Measurements from ENCODE around the gene DEFB112.

Gene DEFB112

GRCh38 chr6:50087231-50087954 lies 37.7 kb upstream of the DEFB112 start:
- Histone ChIP-seq H3K4ac (ENCODE audit: low read depth in 1 of 2, low read length in 2 of 2) (no peak overlapping the region), H4K91ac (ENCODE audit: low read length) (no peak overlapping the region), H4K8ac (ENCODE audit: low read length) (no peak overlapping the region), H3K27me3 (ENCODE audit: control insufficient read depth in 1 of 2, insufficient read depth in 1 of 2, low read length in 2 of 2) (no peaks in the 10 kb centered on the region), H2AK5ac (ENCODE audit: low read length, severe bottlenecking) (no peak overlapping the region), H3K18ac (ENCODE audit: low read depth in 1 of 2, low read length in 2 of 2) (no peak overlapping the region), H3K14ac (ENCODE audit: low read length in 2 of 2) (no peak overlapping the region), H3K27ac (ENCODE audit: low read length, poor library complexity, severe bottlenecking) (peak overlapping the region; percentile 60), H3K36me3 (ENCODE audit: control insufficient read depth in 1 of 2, insufficient read depth in 2 of 2, low read depth in 1 of 2, low read length in 2 of 2) (no peaks in the 10 kb centered on the region), H2AFZ (ENCODE audit: low read depth, low read length) (no peak overlapping the region), H3K4me1 (ENCODE audit: control insufficient read depth, insufficient read depth, low read depth, low read length) (no peaks in the 10 kb centered on the region), H3K9me3 (ENCODE audit: control insufficient read depth, low read length) (no peaks in the 10 kb centered on the region), H2BK120ac (ENCODE audit: low read depth, low read length) (no peak overlapping the region), H3K79me1 (replicated peaks; ENCODE audit: low read length, poor library complexity, severe bottlenecking) (no peaks in the 10 kb centered on the region), H3K4me3 (ENCODE audit: insufficient read depth in 1 of 2, low read depth in 1 of 2, low read length in 2 of 2) (no peak overlapping the region), H2BK5ac (ENCODE audit: low read depth, low read length, poor library complexity, severe bottlenecking) (no peak overlapping the region), H3K9ac (ENCODE audit: low read length) (no peak overlapping the region), H2BK15ac (ENCODE audit: low read depth, poor library complexity, severe bottlenecking) (no peak overlapping the region), H2BK12ac (ENCODE audit: low read length in 2 of 2) (no peak overlapping the region), H3K4me2 (ENCODE audit: low read length, poor library complexity, severe bottlenecking) (no peak overlapping the region), H3K23ac (ENCODE audit: low read length in 2 of 2) (no peak overlapping the region)
- peak; percentile 7 for DNase-seq
- 0% methylated on average over 1 of the region's 2 CpGs for WGBS

GRCh38 chr6:50077385-50077784 lies 27.7 kb upstream of the DEFB112 start:
- no peak overlapping the region for H3K18ac ChIP-seq (ENCODE audit: low read depth in 1 of 2, low read length in 2 of 2)
- no peak overlapping the region for H2BK120ac ChIP-seq (ENCODE audit: low read depth, low read length)
- no peak overlapping the region for H4K91ac ChIP-seq (ENCODE audit: low read length)
- H3K9me3 ChIP-seq (ENCODE audit: control insufficient read depth, low read length), result no peaks in the 10 kb centered on the region
- no peak overlapping the region for H3K4ac ChIP-seq (ENCODE audit: low read depth in 1 of 2, low read length in 2 of 2)
- H3K14ac ChIP-seq (ENCODE audit: low read length in 2 of 2), result no peak overlapping the region
- no peak overlapping the region for H2BK12ac ChIP-seq (ENCODE audit: low read length in 2 of 2)
- H3K27ac ChIP-seq (ENCODE audit: low read length, poor library complexity, severe bottlenecking), result no peak overlapping the region
- H3K23ac ChIP-seq (ENCODE audit: low read length in 2 of 2), result no peak overlapping the region
- no peaks in the 10 kb centered on the region for H3K4me1 ChIP-seq (ENCODE audit: control insufficient read depth, insufficient read depth, low read depth, low read length)
- no peak overlapping the region for H3K4me3 ChIP-seq (ENCODE audit: insufficient read depth in 1 of 2, low read depth in 1 of 2, low read length in 2 of 2)
- no peak overlapping the region for H3K9ac ChIP-seq (ENCODE audit: low read length)
- H3K79me1 ChIP-seq (replicated peaks; ENCODE audit: low read length, poor library complexity, severe bottlenecking), result no peaks in the 10 kb centered on the region
- no peaks in the 10 kb centered on the region for H3K36me3 ChIP-seq (ENCODE audit: control insufficient read depth in 1 of 2, insufficient read depth in 2 of 2, low read depth in 1 of 2, low read length in 2 of 2)
- no peak overlapping the region for H2BK15ac ChIP-seq (ENCODE audit: low read depth, poor library complexity, severe bottlenecking)
- H2AK5ac ChIP-seq (ENCODE audit: low read length, severe bottlenecking), result no peak overlapping the region
- H4K8ac ChIP-seq (ENCODE audit: low read length), result no peak overlapping the region
- no CpG with 5 or more reads among the region's 1 CpG for WGBS
- H2BK5ac ChIP-seq (ENCODE audit: low read depth, low read length, poor library complexity, severe bottlenecking), result no peak overlapping the region
- no peak overlapping the region for H2AFZ ChIP-seq (ENCODE audit: low read depth, low read length)
- no peaks in the 10 kb centered on the region for H3K27me3 ChIP-seq (ENCODE audit: control insufficient read depth in 1 of 2, insufficient read depth in 1 of 2, low read length in 2 of 2)
- no peak for DNase-seq
- H3K4me2 ChIP-seq (ENCODE audit: low read length, poor library complexity, severe bottlenecking), result no peak overlapping the region

GRCh38 chr6:50076431-50076830 lies 26.7 kb upstream of the DEFB112 start:
- Histone ChIP-seq H3K23ac (ENCODE audit: low read length in 2 of 2) (no peak overlapping the region), H2BK120ac (ENCODE audit: low read depth, low read length) (no peak overlapping the region), H3K18ac (ENCODE audit: low read depth in 1 of 2, low read length in 2 of 2) (no peak overlapping the region), H2BK15ac (ENCODE audit: low read depth, poor library complexity, severe bottlenecking) (no peak overlapping the region), H2BK5ac (ENCODE audit: low read depth, low read length, poor library complexity, severe bottlenecking) (no peak overlapping the region), H2AFZ (ENCODE audit: low read depth, low read length) (no peak overlapping the region), H3K79me1 (replicated peaks; ENCODE audit: low read length, poor library complexity, severe bottlenecking) (no peaks in the 10 kb centered on the region), H3K9ac (ENCODE audit: low read length) (no peak overlapping the region), H3K36me3 (ENCODE audit: control insufficient read depth in 1 of 2, insufficient read depth in 2 of 2, low read depth in 1 of 2, low read length in 2 of 2) (no peaks in the 10 kb centered on the region), H3K4me3 (ENCODE audit: insufficient read depth in 1 of 2, low read depth in 1 of 2, low read length in 2 of 2) (no peak overlapping the region), H3K27me3 (ENCODE audit: control insufficient read depth in 1 of 2, insufficient read depth in 1 of 2, low read length in 2 of 2) (no peaks in the 10 kb centered on the region), H4K8ac (ENCODE audit: low read length) (no peak overlapping the region), H3K9me3 (ENCODE audit: control insufficient read depth, low read length) (no peaks in the 10 kb centered on the region), H2AK5ac (ENCODE audit: low read length, severe bottlenecking) (no peak overlapping the region), H3K4me1 (ENCODE audit: control insufficient read depth, insufficient read depth, low read depth, low read length) (no peaks in the 10 kb centered on the region), H3K4me2 (ENCODE audit: low read length, poor library complexity, severe bottlenecking) (no peak overlapping the region), H3K27ac (ENCODE audit: low read length, poor library complexity, severe bottlenecking) (no peak overlapping the region), H4K91ac (ENCODE audit: low read length) (no peak overlapping the region), H3K4ac (ENCODE audit: low read depth in 1 of 2, low read length in 2 of 2) (no peak overlapping the region), H2BK12ac (ENCODE audit: low read length in 2 of 2) (no peak overlapping the region), H3K14ac (ENCODE audit: low read length in 2 of 2) (no peak overlapping the region)
- whole genome bisulfite sequencing, result 72% methylated on average over 4 of the region's 4 CpGs
- DNase-seq, result no peak

GRCh38 chr6:50071921-50072320 lies 22.2 kb upstream of the DEFB112 start:
- no peak overlapping the region for H2BK12ac ChIP-seq (ENCODE audit: low read length in 2 of 2)
- no peak overlapping the region for H3K18ac ChIP-seq (ENCODE audit: low read depth in 1 of 2, low read length in 2 of 2)
- H2BK120ac ChIP-seq (ENCODE audit: low read depth, low read length), result no peak overlapping the region
- no peak overlapping the region for H2AK5ac ChIP-seq (ENCODE audit: low read length, severe bottlenecking)
- H3K23ac ChIP-seq (ENCODE audit: low read length in 2 of 2), result no peak overlapping the region
- H3K36me3 ChIP-seq (ENCODE audit: control insufficient read depth in 1 of 2, insufficient read depth in 2 of 2, low read depth in 1 of 2, low read length in 2 of 2), result no peaks in the 10 kb centered on the region
- no peak overlapping the region for H3K4me3 ChIP-seq (ENCODE audit: insufficient read depth in 1 of 2, low read depth in 1 of 2, low read length in 2 of 2)
- H3K27ac ChIP-seq (ENCODE audit: low read length, poor library complexity, severe bottlenecking), result no peak overlapping the region
- no peak overlapping the region for H2BK15ac ChIP-seq (ENCODE audit: low read depth, poor library complexity, severe bottlenecking)
- no peak overlapping the region for H3K14ac ChIP-seq (ENCODE audit: low read length in 2 of 2)
- H3K79me1 ChIP-seq (replicated peaks; ENCODE audit: low read length, poor library complexity, severe bottlenecking), result no peaks in the 10 kb centered on the region
- H3K9me3 ChIP-seq (ENCODE audit: control insufficient read depth, low read length), result no peaks in the 10 kb centered on the region
- no peak overlapping the region for H2BK5ac ChIP-seq (ENCODE audit: low read depth, low read length, poor library complexity, severe bottlenecking)
- WGBS, result 61% methylated on average over 1 of the region's 1 CpG
- H3K27me3 ChIP-seq (ENCODE audit: control insufficient read depth in 1 of 2, insufficient read depth in 1 of 2, low read length in 2 of 2), result no peaks in the 10 kb centered on the region
- H3K4me1 ChIP-seq (ENCODE audit: control insufficient read depth, insufficient read depth, low read depth, low read length), result no peaks in the 10 kb centered on the region
- H3K9ac ChIP-seq (ENCODE audit: low read length), result no peak overlapping the region
- H3K4ac ChIP-seq (ENCODE audit: low read depth in 1 of 2, low read length in 2 of 2), result no peak overlapping the region
- no peak overlapping the region for H2AFZ ChIP-seq (ENCODE audit: low read depth, low read length)
- no peak for DNase-seq
- H4K8ac ChIP-seq (ENCODE audit: low read length), result no peak overlapping the region
- H4K91ac ChIP-seq (ENCODE audit: low read length), result no peak overlapping the region
- no peak overlapping the region for H3K4me2 ChIP-seq (ENCODE audit: low read length, poor library complexity, severe bottlenecking)

Measured in mesenchymal stem cell (in vitro differentiated cells and primary cell).